KMS-11 (cell line): Measurements from ENCODE around the gene P4HB.

Experiments used
- H2AFZ ChIP-seq: fragments of 200-600 bp; sonication (generic); 2 replicates; pipeline ENCODE4 v1.6.1; 2016; ENCODE audit warnings: antibody characterized with exemption, mixed run types, low read depth
- H3K27ac ChIP-seq: fragments of 200-600 bp; sonication (generic); 2 replicates; pipeline ENCODE4 v1.6.1; 2016; ENCODE audit warnings: mild to moderate bottlenecking, mixed run types
- H3K27me3 ChIP-seq: fragments of 200-600 bp; sonication (generic); 2 replicates; pipeline ENCODE4 v1.6.1; 2017; ENCODE audit warnings: mild to moderate bottlenecking, low read depth, mixed run types, moderate library complexity; ENCODE audit not compliant: insufficient read depth
- H3K36me3 ChIP-seq: fragments of 200-600 bp; sonication (generic); 2 replicates; pipeline ENCODE4 v1.6.1; 2017; ENCODE audit warnings: mild to moderate bottlenecking, mixed run types; ENCODE audit not compliant: insufficient read depth
- H3K4me1 ChIP-seq: fragments of 200-600 bp; sonication (generic); 2 replicates; pipeline ENCODE4 v1.6.1; 2016; ENCODE audit warnings: mild to moderate bottlenecking, low read depth, mixed run types; ENCODE audit not compliant: poor library complexity, severe bottlenecking
- H3K4me2 ChIP-seq: fragments of 200-600 bp; sonication (generic); 2 replicates; pipeline ENCODE4 v1.7.0; 2016; ENCODE audit warnings: mild to moderate bottlenecking, mixed run types
- H3K4me3 ChIP-seq: fragments of 200-600 bp; sonication (generic); IDR thresholded peaks from 2 replicates; pipeline ENCODE4 v1.6.1; 2017; ENCODE audit warnings: low read depth, low read length, mixed read lengths; ENCODE audit not compliant: insufficient read depth
- H3K79me2 ChIP-seq: fragments of 200-600 bp; sonication (generic); 2 replicates; pipeline ENCODE4 v1.6.1; 2016; ENCODE audit warnings: low read depth, mixed run types; ENCODE audit not compliant: insufficient read depth
- H3K9ac ChIP-seq: fragments of 200-600 bp; sonication (generic); 2 replicates; pipeline ENCODE4 v1.6.1; 2016; ENCODE audit warnings: mild to moderate bottlenecking, mixed run types
- H4K20me1 ChIP-seq: fragments of 200-600 bp; sonication (generic); 2 replicates; pipeline ENCODE4 v1.6.1; 2016; ENCODE audit warnings: mild to moderate bottlenecking, mixed run types; ENCODE audit not compliant: insufficient read depth
- TF ChIP-seq, protein P1 (sequence below): fragments of 200-600 bp; sonication (generic); conservative IDR thresholded peaks from 2 replicates; pipeline ENCODE4 v1.6.1; 2017; ENCODE audit warnings: low read depth, mild to moderate bottlenecking, antibody characterized with exemption, low read length, moderate library complexity, mixed read lengths

P4HB gene

DNA sequence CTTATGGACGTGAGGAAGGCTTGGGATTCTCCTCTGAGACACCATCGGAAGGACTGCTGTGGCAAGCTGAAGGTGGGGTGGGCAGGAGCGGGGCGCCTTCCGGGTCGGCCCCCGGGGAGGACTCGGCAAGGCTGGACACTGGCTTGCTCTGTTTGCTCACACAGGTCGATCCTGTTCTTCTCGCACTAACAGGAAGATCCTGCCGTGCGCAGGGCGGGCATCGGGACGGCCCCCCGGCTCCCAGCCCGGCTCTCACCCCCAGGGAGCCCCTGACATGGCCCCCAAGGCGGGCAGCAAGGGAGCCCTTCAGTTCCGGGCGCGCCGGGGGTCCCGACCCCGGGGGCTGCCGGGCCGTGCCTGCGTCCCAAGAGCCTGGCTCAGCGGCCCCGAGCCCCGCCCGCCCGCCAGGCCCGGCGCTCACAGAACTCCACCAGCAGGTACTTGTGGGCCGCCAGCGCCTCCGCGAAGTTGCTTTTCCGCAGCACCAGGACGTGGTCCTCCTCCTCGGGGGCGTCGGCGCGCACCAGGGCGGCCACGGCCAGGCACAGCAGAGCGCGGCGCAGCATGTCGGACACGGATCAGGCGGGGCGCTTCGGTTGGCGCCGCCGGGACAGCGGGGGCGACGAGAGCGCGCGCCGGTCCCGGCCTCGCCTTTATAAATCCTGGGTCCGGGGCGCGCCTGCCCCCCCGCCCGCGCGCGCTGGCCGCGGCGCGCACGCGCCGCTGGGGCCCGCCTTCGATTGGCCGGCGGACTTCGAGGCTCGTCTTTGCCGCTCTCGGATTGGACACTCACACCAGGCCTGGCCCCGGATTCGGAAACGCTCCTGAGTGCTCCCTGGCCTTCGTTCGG is at the start of gene P4HB:
Gene P4HB (minus strand): TSS at position 630 of the 850 bp plus-strand sequence. CDS start 64 bp downstream, at position 566.
- TF ChIP-seq, protein P1, sequence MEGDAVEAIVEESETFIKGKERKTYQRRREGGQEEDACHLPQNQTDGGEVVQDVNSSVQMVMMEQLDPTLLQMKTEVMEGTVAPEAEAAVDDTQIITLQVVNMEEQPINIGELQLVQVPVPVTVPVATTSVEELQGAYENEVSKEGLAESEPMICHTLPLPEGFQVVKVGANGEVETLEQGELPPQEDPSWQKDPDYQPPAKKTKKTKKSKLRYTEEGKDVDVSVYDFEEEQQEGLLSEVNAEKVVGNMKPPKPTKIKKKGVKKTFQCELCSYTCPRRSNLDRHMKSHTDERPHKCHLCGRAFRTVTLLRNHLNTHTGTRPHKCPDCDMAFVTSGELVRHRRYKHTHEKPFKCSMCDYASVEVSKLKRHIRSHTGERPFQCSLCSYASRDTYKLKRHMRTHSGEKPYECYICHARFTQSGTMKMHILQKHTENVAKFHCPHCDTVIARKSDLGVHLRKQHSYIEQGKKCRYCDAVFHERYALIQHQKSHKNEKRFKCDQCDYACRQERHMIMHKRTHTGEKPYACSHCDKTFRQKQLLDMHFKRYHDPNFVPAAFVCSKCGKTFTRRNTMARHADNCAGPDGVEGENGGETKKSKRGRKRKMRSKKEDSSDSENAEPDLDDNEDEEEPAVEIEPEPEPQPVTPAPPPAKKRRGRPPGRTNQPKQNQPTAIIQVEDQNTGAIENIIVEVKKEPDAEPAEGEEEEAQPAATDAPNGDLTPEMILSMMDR: no peak
- Histone ChIP-seq H3K36me3 (peaks cover 10% of the 10 kb centered on the region; the same call in 1 of the 2 replicates), H3K4me3 (peak within 1 kb of the TSS; percentile 43), H3K4me2 (peak within 1 kb of the TSS; percentile 97), H3K27me3 (no peaks in the 10 kb centered on the region), H4K20me1 (peaks cover 15% of the 10 kb centered on the region), H3K79me2 (peaks cover 82% of the 10 kb centered on the region), H3K9ac (peak within 1 kb of the TSS; percentile 81), H3K27ac (peak within 1 kb of the TSS; percentile 81), H3K4me1 (peaks cover 45% of the 10 kb centered on the region), H2AFZ (peak within 1 kb of the TSS; percentile 29; the same call in 1 of the 2 replicates)

GRCh38 chr17:81909231-81909630 is 48.9 kb upstream of the P4HB start:
- no peaks in the 10 kb centered on the region for H3K27me3 ChIP-seq
- H2AFZ ChIP-seq: no peak overlapping the region
- peaks cover 10% of the 10 kb centered on the region; the same call in 1 of the 2 replicates for H3K36me3 ChIP-seq
- no peaks in the 10 kb centered on the region for H4K20me1 ChIP-seq
- H3K4me3 ChIP-seq: no peak overlapping the region
- H3K4me1 ChIP-seq: peaks cover 17% of the 10 kb centered on the region
- TF ChIP-seq, protein P1: no peak
- H3K4me2 ChIP-seq: no peak overlapping the region
- no peak overlapping the region for H3K9ac ChIP-seq
- peaks cover under 1% of the 10 kb centered on the region; the same call in 1 of the 2 replicates for H3K79me2 ChIP-seq
- no peak overlapping the region for H3K27ac ChIP-seq

GRCh38 chr17:81908793-81909192 is 48.5 kb upstream of the P4HB start:
- TF ChIP-seq, protein P1: no peak
- Histone ChIP-seq H3K9ac (no peak overlapping the region), H4K20me1 (no peaks in the 10 kb centered on the region), H3K27me3 (no peaks in the 10 kb centered on the region), H3K4me1 (peaks cover 17% of the 10 kb centered on the region), H3K79me2 (no peaks in the 10 kb centered on the region; the same call in 1 of the 2 replicates), H2AFZ (no peak overlapping the region), H3K27ac (no peak overlapping the region), H3K4me3 (no peak overlapping the region), H3K4me2 (no peak overlapping the region), H3K36me3 (peaks cover 10% of the 10 kb centered on the region; the same call in 1 of the 2 replicates)

DNA sequence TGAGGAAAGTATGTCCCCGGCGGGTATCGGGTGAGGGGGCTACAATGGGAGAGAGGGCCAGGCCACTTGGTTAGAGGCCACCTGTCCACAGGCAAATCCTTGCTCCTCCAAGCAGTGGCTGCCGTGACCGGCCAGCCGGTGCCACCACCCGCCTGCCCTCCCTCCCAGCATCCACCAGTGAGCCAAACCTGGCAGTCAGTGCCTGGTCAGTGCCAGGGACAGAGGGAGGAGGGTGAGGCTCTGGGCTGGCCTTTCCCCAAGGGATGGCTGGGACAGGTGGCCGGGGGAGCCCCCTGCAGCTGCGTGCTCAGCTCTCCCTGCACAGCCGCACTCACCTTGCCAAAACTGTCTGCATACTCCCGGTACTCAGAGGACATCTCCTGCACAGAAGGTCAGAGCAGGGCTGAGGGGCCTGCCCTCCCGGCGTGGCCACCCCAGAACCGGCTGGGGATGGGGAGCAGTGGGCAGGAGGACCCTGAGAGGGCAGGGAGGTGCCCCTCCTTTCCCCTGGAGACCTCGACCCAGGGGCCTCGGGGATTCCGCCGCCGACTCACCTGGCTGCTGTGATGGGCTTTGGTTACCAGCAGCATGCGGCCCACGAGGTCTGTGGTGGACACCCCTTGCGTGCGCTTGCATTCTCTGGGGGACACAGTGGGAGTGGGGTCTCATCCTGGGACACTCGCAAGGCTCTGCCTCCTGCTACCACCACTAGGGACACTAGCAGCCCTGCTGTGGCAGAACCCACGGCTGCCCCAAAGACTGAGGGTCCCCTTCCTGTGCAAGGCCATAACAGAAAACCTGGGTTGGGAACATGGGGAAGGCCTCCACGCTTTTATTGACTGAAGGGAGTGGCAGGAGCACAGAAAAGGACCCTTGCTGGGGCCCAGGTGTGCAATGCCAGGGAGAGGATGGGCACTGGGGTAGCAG is 47.1 kb upstream of the P4HB start:
- Histone ChIP-seq H4K20me1 (no peaks in the 10 kb centered on the region), H3K27me3 (no peaks in the 10 kb centered on the region), H3K4me1 (peaks cover 17% of the 10 kb centered on the region), H3K4me3 (no peak overlapping the region), H3K79me2 (no peaks in the 10 kb centered on the region), H2AFZ (no peak overlapping the region), H3K27ac (no peak overlapping the region), H3K9ac (no peak overlapping the region), H3K36me3 (no peaks in the 10 kb centered on the region), H3K4me2 (no peak overlapping the region)
- TF ChIP-seq, protein P1: no peak
